IgD-negative memory B cell (primary cell): ENCODE measurements around the gene JADE2. TPM values are rescaled to one million over a fixed set of nuclear protein-coding genes. Genes with fewer than 3 reads are reported as not detected.

Experiments used
- H3K27ac Mint-ChIP-seq, 3 donors: one replicate each; pipeline ENCODE4 v1.8.0; 2020 to 2022; ENCODE audit warnings: mild to moderate bottlenecking in 3 of 3, mixed read lengths in 3 of 3, moderate library complexity in 1 of 3
- H3K27me3 Mint-ChIP-seq: one replicate; pipeline ENCODE4 v1.8.0; 2021; ENCODE audit warnings: mixed read lengths
- H3K36me3 Mint-ChIP-seq: one replicate; pipeline ENCODE4 v1.8.0; 2020; ENCODE audit warnings: mild to moderate bottlenecking, mixed read lengths
- H3K4me1 Mint-ChIP-seq, 3 donors: one replicate each; pipeline ENCODE4 v1.8.0; 2020 to 2022; ENCODE audit warnings: mixed read lengths in 3 of 3, mild to moderate bottlenecking in 1 of 3
- H3K4me3 Mint-ChIP-seq, 4 donors: one replicate each; pipeline ENCODE4 v1.8.0; 2020 to 2022; ENCODE audit warnings: mild to moderate bottlenecking in 4 of 4, mixed read lengths in 4 of 4, moderate library complexity in 3 of 4
- H3K9me3 Mint-ChIP-seq, 3 donors: one replicate each; pipeline ENCODE4 v1.8.0; 2020 to 2021; ENCODE audit warnings: mixed read lengths in 3 of 3, mild to moderate bottlenecking in 1 of 3
- polyA plus RNA-seq: library from polyadenylated mRNA; unstranded; fragments of 300-500 nt; fragmentation: Illumina TruSeq; gene quantifications from one replicate; pipeline ENCODE4 v1.2.3, GENCODE V29; 2021

The JADE2 gene
- polyA plus RNA-seq, 1 donor from 2014 or later, result 46.7 TPM

GRCh38 chr5:134517553-134517952 is 7.9 kb upstream of the JADE2 start:
- peaks cover 0 to 13% (median 10%) of the 10 kb centered on the region in 3 donors for H3K4me1 Mint-ChIP-seq
- H3K27ac Mint-ChIP-seq, result no peak overlapping the region
- no peaks in the 10 kb centered on the region for H3K36me3 Mint-ChIP-seq
- H3K9me3 Mint-ChIP-seq, result no peaks in the 10 kb centered on the region
- no peaks in the 10 kb centered on the region for H3K27me3 Mint-ChIP-seq
- no peak overlapping the region for H3K4me3 Mint-ChIP-seq

DNA sequence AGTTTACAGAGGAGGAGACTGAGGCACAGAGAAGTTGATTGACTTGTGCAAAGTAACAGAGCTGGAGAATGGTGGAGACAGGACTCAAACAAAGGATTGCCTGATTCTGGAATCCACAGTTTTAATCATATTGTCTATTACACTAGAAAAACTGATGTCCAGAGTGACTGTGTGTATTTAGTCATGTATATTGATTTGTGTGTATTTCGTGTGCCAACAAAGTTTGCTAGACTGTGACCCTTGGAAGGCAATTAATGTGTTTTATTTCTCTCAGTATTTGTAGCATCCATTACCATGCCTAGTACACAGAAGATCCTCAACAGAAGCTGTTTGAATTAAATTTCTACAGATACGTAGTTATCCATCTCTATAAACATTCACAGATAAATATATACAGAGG is 5.5 kb upstream of the JADE2 start:
- H3K27me3 Mint-ChIP-seq, result no peaks in the 10 kb centered on the region
- H3K9me3 Mint-ChIP-seq, result no peaks in the 10 kb centered on the region
- no peaks in the 10 kb centered on the region for H3K36me3 Mint-ChIP-seq
- H3K4me3 Mint-ChIP-seq, result peak overlapping the region in 1 of 4 donors; percentile 2
- peaks cover 11 to 19% (median 17%) of the 10 kb centered on the region in 3 donors for H3K4me1 Mint-ChIP-seq
- no peak overlapping the region for H3K27ac Mint-ChIP-seq

- Mint-ChIP-seq H3K4me1 (peaks cover 17 to 19% (median 18%) of the 10 kb centered on the region in 3 donors), H3K9me3 (no peaks in the 10 kb centered on the region), H3K27ac (no peak overlapping the region), H3K36me3 (no peaks in the 10 kb centered on the region), H3K27me3 (no peaks in the 10 kb centered on the region), H3K4me3 (no peak overlapping the region)
These were observed 3.6 kb upstream of the JADE2 start for GRCh38 chr5:134521841-134522240.

DNA sequence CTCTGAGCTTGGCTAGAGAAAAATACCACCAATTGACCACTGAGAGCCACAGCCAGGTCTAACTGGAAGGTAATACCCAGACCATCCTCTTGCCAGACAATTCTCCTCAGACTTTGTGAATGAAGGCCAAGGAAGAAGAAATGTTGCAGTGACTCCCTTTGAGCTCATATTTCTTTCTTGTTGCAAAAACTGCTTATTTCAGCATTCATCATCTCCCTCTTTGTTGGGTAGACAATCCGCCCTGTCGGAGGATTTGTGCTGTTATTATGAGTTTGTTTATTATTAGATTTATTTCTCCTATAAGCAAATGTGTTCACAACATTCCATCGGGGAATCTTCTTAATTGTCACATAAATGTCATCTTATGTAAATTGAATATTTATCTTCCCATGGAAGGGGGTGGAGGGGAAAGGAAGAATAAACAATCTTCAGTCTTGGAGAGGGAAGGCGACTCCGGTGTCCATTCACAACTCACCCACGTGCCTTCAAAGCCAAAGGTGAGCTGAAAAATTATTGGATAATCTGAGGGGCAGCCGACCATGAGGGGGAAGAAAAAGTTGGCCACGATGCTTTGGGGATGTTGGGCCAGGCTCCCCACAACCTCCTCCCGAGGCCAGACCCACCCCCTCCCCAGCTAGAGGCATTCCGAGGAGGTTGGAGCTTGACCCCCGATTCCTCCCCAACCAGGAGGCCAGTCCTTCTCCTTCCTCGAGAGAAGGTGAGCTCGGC is 1.8 kb upstream of the JADE2 start:
- Mint-ChIP-seq H3K36me3 (no peaks in the 10 kb centered on the region), H3K27ac (peak overlapping the region; percentile 100), H3K27me3 (no peaks in the 10 kb centered on the region), H3K4me3 (peak overlapping the region; percentile 98 to 100 (median 99)), H3K9me3 (no peaks in the 10 kb centered on the region), H3K4me1 (peaks cover 23 to 26% (median 25%) of the 10 kb centered on the region in 3 donors)

- Mint-ChIP-seq H3K27ac (peak overlapping the region; percentile 100), H3K36me3 (no peaks in the 10 kb centered on the region), H3K9me3 (no peaks in the 10 kb centered on the region), H3K4me3 (peak overlapping the region; percentile 98 to 100 (median 99)), H3K4me1 (peaks cover 30 to 32% (median 31%) of the 10 kb centered on the region in 3 donors), H3K27me3 (no peaks in the 10 kb centered on the region)
These were observed 1.1 kb upstream of the JADE2 start for GRCh38 chr5:134524272-134524825.

DNA sequence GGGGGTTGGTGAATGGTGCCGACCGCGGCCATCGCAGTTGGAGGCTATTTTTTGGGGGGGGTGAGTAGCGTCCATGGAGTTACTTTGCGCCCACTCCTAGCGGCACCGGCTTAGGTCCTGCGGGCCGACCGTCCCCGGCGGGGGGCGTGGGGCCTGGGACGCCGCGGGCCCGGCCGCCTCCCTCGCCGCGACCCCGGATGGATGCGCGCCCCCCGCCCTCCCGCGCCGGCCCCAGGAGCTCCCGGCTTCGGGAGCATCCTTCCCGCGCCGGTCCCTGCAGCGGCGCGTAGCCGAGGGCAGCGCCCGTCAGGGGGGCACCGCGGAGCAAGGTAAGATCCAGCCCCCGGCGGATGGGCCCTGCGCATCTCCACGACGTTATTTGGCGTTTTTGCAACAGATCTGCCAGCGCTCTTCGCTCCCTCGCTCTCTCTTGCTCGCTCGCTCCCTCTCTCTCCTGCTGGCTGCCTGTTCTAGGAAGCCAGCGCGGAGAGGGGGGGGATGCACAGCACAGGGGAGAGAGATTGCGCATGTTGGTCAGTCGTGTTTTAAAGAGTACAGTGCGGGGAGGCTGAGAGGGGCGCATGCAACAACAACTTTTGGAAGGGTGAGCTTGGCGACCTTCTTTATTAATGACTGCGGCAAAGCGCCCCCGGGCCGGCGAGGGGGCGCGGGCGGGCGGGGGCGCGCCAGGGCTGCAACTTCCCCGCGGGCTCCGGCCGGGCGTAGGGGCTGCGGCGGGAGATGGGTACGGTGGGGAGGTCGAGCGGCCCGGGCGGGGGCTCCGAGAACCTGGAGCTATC is 413 bp downstream of the JADE2 start:
- peak overlapping the region; percentile 96 to 100 (median 98) for H3K4me3 Mint-ChIP-seq
- H3K9me3 Mint-ChIP-seq, result no peaks in the 10 kb centered on the region
- H3K27ac Mint-ChIP-seq, result peak overlapping the region; percentile 99 to 100 (median 100)
- no peaks in the 10 kb centered on the region for H3K27me3 Mint-ChIP-seq
- no peaks in the 10 kb centered on the region for H3K36me3 Mint-ChIP-seq
- H3K4me1 Mint-ChIP-seq, result peaks cover 34 to 44% (median 40%) of the 10 kb centered on the region in 3 donors

- Mint-ChIP-seq H3K9me3 (no peaks in the 10 kb centered on the region), H3K36me3 (no peaks in the 10 kb centered on the region), H3K4me1 (peaks cover 37 to 48% (median 40%) of the 10 kb centered on the region in 3 donors), H3K4me3 (peak overlapping the region; percentile 96 to 100 (median 98)), H3K27ac (peak overlapping the region; percentile 99 to 100 (median 100)), H3K27me3 (no peaks in the 10 kb centered on the region)
These were observed 1.1 kb downstream of the JADE2 start for GRCh38 chr5:134526483-134527155.

GRCh38 chr5:134527156-134527960 is 1.9 kb downstream of the JADE2 start:
- Mint-ChIP-seq H3K4me3 (peak overlapping the region; percentile 96 to 100 (median 98)), H3K27me3 (no peaks in the 10 kb centered on the region), H3K36me3 (no peaks in the 10 kb centered on the region), H3K4me1 (peaks cover 38 to 53% (median 40%) of the 10 kb centered on the region in 3 donors), H3K9me3 (no peaks in the 10 kb centered on the region), H3K27ac (peak overlapping the region; percentile 92 to 100 (median 94))

GRCh38 chr5:134527961-134528424 is 2.5 kb downstream of the JADE2 start:
- H3K27ac Mint-ChIP-seq, result peak overlapping the region; percentile 73 to 100 (median 94)
- no peaks in the 10 kb centered on the region for H3K9me3 Mint-ChIP-seq
- no peaks in the 10 kb centered on the region for H3K27me3 Mint-ChIP-seq
- H3K36me3 Mint-ChIP-seq, result no peaks in the 10 kb centered on the region
- H3K4me3 Mint-ChIP-seq, result peak overlapping the region; percentile 96 to 100 (median 98)
- peaks cover 41 to 56% (median 46%) of the 10 kb centered on the region in 3 donors for H3K4me1 Mint-ChIP-seq

DNA sequence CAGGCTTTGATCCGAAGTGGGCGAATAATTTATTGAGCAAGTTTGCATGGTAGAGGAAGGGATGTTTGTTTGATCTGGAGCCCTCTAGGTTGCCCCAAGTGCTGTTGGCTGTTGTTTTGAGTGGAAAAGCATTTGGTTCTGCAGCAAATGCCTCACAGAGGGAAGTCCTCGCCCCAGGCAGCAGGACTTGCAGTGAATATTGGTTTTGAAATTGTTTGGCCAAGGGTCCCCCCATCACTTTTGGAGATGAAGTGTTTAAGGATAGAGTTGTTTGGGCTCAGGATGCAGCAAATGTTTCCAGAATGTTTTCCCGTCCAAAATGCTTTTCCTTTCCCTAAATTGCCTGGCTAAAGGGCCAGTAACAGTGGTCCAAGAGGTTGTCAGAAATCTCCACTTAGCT is 3.1 kb downstream of the JADE2 start:
- H3K4me1 Mint-ChIP-seq, result peaks cover 40 to 57% (median 48%) of the 10 kb centered on the region in 3 donors
- H3K27ac Mint-ChIP-seq, result peak overlapping the region; percentile 73 to 100 (median 81)
- H3K27me3 Mint-ChIP-seq, result no peaks in the 10 kb centered on the region
- H3K36me3 Mint-ChIP-seq, result no peaks in the 10 kb centered on the region
- H3K4me3 Mint-ChIP-seq, result peak overlapping the region; percentile 96 to 100 (median 98)
- no peaks in the 10 kb centered on the region for H3K9me3 Mint-ChIP-seq

DNA sequence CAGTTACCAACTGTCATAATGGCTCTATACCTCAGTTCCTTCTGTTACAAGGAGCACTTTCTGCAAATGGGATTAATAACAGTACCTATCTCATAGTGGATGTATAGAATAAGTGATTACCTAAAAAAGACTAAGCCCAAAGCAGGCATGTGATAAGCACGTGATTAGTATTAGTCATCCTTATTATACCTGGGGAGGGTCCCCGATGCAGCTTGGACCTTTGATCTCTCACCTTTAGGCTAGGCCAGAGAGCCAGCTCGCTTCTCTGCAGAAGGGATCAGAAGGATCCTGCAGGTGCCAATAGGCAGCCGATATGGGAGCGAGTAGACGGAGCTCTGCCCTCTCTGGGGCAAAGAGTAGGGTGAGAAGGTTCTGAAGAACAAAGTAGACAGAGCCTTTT is 4.0 kb downstream of the JADE2 start:
- peak overlapping the region in 3 of 4 donors; percentile 58 to 100 (median 96) for H3K4me3 Mint-ChIP-seq
- H3K4me1 Mint-ChIP-seq, result peaks cover 47 to 54% (median 53%) of the 10 kb centered on the region in 3 donors
- no peaks in the 10 kb centered on the region for H3K36me3 Mint-ChIP-seq

DNA sequence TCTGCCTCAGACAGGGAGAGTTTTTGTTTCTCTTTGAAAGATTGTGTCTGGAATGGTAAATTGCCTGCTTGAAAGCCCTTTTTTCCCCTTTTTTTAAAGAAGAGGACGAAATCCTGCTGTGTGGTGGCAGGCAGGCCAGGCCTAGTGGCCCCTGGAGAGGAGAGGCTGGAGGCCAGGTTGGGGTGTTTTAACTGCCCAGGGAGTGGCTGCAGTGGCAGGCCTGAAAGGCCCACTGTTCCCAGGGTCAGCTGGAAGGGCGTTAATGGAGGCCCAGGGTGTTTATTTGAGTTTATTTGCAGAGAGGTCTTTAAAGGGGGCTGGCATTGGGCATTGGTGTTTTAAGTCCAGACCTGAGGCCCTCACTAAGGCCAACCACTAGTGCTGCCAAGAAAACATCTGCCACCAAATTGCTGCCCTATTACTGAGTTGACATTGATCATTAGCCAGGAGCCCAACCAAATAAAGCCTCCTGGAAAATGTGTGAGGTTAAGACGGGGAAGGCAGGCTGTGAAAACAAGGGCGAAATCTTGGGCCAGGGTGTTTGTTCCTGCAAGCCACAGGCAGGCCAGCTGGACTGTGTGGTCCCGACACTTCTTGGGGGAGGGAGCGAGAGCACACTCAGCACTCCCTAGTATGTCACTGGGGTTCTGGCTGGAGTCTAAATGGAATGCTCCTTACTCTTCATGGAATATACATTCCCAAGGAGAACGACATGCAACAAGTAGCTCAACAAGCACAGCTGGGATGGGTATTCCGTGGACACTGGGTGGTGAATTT is 5.0 kb downstream of the JADE2 start:
- H3K4me3 Mint-ChIP-seq, result peak overlapping the region in 3 of 4 donors; percentile 44 to 100 (median 79)
- H3K36me3 Mint-ChIP-seq, result no peaks in the 10 kb centered on the region
- no peaks in the 10 kb centered on the region for H3K27me3 Mint-ChIP-seq
- H3K27ac Mint-ChIP-seq, result peak overlapping the region; percentile 78 to 100 (median 92)
- peaks cover 47 to 59% (median 56%) of the 10 kb centered on the region in 3 donors for H3K4me1 Mint-ChIP-seq
- no peaks in the 10 kb centered on the region for H3K9me3 Mint-ChIP-seq

More for the DNA sequence above, 4.0 kb downstream of the JADE2 start:
- H3K27ac Mint-ChIP-seq, result peak overlapping the region in 2 of 3 donors; percentile 73 to 100
- H3K27me3 Mint-ChIP-seq, result no peaks in the 10 kb centered on the region
- H3K9me3 Mint-ChIP-seq, result no peaks in the 10 kb centered on the region

DNA sequence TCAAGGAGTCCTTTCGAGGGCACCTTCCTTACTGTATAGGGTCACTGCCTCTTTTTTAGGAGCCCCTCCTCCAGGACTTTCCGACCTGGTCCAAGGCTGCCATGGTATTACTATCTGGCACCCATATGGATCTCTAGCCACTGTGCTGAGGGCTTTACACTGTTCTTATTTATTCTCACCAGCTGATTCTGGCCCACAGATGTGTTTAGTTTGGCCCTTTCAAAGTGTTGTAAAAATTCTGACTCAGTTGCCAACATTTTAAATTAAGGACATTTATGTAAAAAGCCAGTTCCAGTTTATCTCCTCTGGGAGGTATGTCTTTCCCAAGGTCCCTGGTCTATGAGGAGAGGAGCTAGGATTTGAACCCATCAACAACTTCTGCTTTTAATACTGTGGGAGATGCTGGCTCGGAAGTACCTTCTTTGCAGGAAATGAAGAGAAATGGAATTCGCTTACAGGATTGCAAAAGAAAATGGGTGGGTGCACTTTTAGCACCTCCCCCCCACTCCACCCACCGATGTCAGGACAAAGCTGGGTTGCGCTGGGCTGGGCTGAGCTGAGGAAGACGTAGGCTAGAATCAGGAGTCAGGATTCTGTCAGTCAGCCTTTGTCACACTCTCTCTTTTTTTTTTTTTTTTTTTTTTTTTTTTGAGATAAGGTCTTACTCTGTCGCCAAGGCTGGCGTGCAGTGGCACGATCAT is 7.8 kb downstream of the JADE2 start:
- H3K36me3 Mint-ChIP-seq, result peaks cover 3% of the 10 kb centered on the region
- no peaks in the 10 kb centered on the region for H3K27me3 Mint-ChIP-seq
- H3K9me3 Mint-ChIP-seq, result no peaks in the 10 kb centered on the region
- H3K27ac Mint-ChIP-seq, result peak overlapping the region; percentile 43 to 83 (median 78)
- H3K4me3 Mint-ChIP-seq, result peak overlapping the region in 1 of 4 donors; percentile 31
- peaks cover 59 to 79% (median 68%) of the 10 kb centered on the region in 3 donors for H3K4me1 Mint-ChIP-seq
